ENCODE results near the gene CDK13.
"Not testable (repeated sequence)": the region's sequence is repeated elsewhere in the genome, so short reads cannot be mapped to it uniquely, and the experiment has no call there.

The CDK13 gene

DNA sequence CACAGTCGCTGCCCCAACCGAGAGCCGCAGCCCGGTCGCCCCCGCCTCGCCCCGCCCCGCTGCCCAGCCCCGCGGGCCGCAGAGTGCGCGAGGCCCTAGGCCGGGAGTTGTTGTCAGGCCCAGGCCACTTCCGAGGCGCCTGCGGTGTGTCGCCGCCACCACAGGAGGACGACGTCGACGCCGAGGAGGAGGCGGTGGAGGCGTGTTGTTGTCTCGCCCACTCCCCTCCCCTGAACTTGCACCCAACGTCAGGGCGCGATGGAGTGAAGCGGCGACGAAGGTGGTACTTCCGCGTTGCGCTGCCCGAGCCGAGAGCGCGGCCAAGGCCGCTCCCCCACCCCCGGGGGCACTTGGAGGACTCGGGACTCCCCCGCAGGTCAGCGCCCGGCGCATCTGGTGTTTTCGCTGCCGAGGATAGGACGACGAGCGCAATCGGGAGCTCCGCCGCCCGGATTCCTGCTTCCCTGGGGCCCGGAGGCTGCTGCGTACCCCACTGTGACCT, at the start of gene CDK13:
CDK13 (plus strand) TSS at position 286 of the 502 bp plus-strand sequence. CDS start 386 bp downstream, outside the sequence.
- Histone ChIP-seq H3K9me3 (ENCODE audit: control insufficient read depth, insufficient read depth, low read depth, low read length) (no peaks in the 10 kb centered on the region), H3K4me3 (ENCODE audit: low read depth, low read length) (peak within 1 kb of the TSS; percentile 73), H3K4me1 (ENCODE audit: control insufficient read depth, insufficient read depth, low read length) (0 out of 2 replicates have a peak, but pooled peaks cover 3% of the 10 kb centered on the region), H3K27ac (ENCODE audit: low read depth, low read length) (peak within 1 kb of the TSS; percentile 86), H3K27me3 (ENCODE audit: control insufficient read depth, insufficient read depth, low read length) (no peaks in the 10 kb centered on the region), H3K9ac (ENCODE audit: low read length) (peak within 1 kb of the TSS; percentile 84), H3K36me3 (ENCODE audit: control insufficient read depth, insufficient read depth, low read length) (no peaks in the 10 kb centered on the region)

DNA sequence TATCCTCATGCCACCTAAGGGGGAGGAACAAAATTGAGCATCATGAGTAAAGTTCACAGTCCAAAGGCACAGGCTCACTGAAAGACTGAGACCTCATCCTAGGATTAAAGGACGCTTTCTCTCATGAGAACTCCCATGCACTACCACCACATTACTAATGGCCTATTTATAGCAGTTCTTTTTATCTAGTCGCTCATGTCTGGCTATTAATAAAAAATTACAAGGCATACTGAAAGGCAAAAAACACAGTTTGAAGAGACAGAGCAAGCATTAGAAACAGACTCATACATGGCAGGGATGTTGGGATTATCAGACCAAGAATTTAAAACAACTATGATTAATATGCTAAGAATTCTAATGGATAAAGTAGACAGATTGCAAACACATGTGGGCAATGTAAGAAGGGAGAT, 46.0 kb upstream of the CDK13 start:
- no peaks in the 10 kb centered on the region for H3K9me3 ChIP-seq (ENCODE audit: control insufficient read depth, insufficient read depth, low read depth, low read length)
- H3K4me1 ChIP-seq (ENCODE audit: control insufficient read depth, insufficient read depth, low read length): no peaks in the 10 kb centered on the region
- H3K36me3 ChIP-seq (ENCODE audit: control insufficient read depth, insufficient read depth, low read length): no peaks in the 10 kb centered on the region
- H3K27ac ChIP-seq (ENCODE audit: low read depth, low read length): no peak overlapping the region
- no peak overlapping the region for H3K9ac ChIP-seq (ENCODE audit: low read length)
- H3K27me3 ChIP-seq (ENCODE audit: control insufficient read depth, insufficient read depth, low read length): no peaks in the 10 kb centered on the region
- no peak overlapping the region for H3K4me3 ChIP-seq (ENCODE audit: low read depth, low read length)

DNA sequence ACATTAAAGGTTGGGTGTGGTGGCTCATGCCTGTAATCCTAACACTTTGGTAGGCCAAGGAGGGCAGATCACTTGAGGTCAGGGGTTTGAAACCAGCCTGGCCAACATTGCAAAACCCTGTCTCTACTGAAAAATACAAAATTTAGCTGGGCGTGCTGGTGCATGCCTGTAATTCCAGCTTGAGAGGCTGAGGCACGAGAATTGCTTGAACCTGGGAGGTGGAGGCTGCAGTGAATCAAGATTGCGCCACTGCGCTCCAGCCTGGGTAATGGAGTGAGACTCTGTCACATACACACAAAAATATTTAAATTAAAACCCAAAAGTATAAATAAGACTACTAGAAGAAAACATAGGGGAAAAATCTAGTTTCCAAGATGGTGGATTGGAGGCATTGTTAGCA, 41.9 kb upstream of the CDK13 start:
- Histone ChIP-seq H3K27ac (ENCODE audit: low read depth, low read length) (no peak overlapping the region), H3K9me3 (ENCODE audit: control insufficient read depth, insufficient read depth, low read depth, low read length) (no peaks in the 10 kb centered on the region), H3K36me3 (ENCODE audit: control insufficient read depth, insufficient read depth, low read length) (no peaks in the 10 kb centered on the region), H3K9ac (ENCODE audit: low read length) (no peak overlapping the region), H3K4me3 (ENCODE audit: low read depth, low read length) (no peak overlapping the region), H3K4me1 (ENCODE audit: control insufficient read depth, insufficient read depth, low read length) (no peaks in the 10 kb centered on the region), H3K27me3 (ENCODE audit: control insufficient read depth, insufficient read depth, low read length) (no peaks in the 10 kb centered on the region)

DNA sequence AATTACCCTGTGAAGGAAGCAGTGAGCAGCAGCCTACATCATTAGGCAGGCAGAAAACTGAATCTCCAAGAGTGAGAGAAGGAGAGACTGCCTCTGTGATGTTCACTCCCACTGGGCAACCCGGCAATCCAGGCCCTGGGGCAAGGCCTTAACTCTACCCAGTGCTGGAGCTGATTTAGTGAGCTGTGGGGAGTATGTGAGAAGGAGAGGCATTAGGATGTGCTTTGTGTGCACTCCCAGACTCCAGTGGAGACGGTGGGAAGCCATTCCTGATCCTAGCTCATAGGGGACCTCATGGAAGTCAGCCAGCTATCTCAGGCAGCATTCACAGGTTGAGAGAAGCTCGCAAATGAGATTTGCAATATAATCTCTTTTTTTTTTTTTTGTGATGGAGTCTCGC, 41.1 kb upstream of the CDK13 start:
- no peaks in the 10 kb centered on the region for H3K9me3 ChIP-seq (ENCODE audit: control insufficient read depth, insufficient read depth, low read depth, low read length)
- H3K4me1 ChIP-seq (ENCODE audit: control insufficient read depth, insufficient read depth, low read length): no peaks in the 10 kb centered on the region
- no peak overlapping the region for H3K27ac ChIP-seq (ENCODE audit: low read depth, low read length)
- no peak overlapping the region for H3K4me3 ChIP-seq (ENCODE audit: low read depth, low read length)
- no peaks in the 10 kb centered on the region for H3K36me3 ChIP-seq (ENCODE audit: control insufficient read depth, insufficient read depth, low read length)
- no peaks in the 10 kb centered on the region for H3K27me3 ChIP-seq (ENCODE audit: control insufficient read depth, insufficient read depth, low read length)
- no peak overlapping the region for H3K9ac ChIP-seq (ENCODE audit: low read length)

DNA sequence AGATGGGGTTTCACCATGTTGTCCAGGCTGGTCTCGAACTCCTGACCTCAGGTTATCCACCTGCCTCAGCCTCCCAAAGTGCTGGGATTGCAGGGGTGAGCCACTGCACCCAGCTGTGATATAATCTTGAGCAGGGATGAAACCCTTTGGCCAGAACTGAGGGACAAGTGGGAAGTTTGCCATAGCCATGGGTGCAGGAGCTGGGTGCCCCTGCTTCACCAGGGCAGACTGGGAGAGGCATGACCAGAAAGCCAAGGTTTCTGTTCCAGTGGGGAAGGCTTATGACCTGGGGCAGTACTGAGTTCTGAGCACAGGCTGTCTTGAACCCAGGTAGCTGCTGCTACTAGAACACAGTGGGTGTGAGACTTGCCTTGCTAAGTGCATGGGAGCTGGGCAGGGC, 40.5 kb upstream of the CDK13 start:
- H3K27me3 ChIP-seq (ENCODE audit: control insufficient read depth, insufficient read depth, low read length): no peaks in the 10 kb centered on the region
- no peaks in the 10 kb centered on the region for H3K36me3 ChIP-seq (ENCODE audit: control insufficient read depth, insufficient read depth, low read length)
- H3K9me3 ChIP-seq (ENCODE audit: control insufficient read depth, insufficient read depth, low read depth, low read length): no peaks in the 10 kb centered on the region
- H3K9ac ChIP-seq (ENCODE audit: low read length): no peak overlapping the region
- no peaks in the 10 kb centered on the region for H3K4me1 ChIP-seq (ENCODE audit: control insufficient read depth, insufficient read depth, low read length)
- H3K4me3 ChIP-seq (ENCODE audit: low read depth, low read length): no peak overlapping the region
- H3K27ac ChIP-seq (ENCODE audit: low read depth, low read length): no peak overlapping the region

DNA sequence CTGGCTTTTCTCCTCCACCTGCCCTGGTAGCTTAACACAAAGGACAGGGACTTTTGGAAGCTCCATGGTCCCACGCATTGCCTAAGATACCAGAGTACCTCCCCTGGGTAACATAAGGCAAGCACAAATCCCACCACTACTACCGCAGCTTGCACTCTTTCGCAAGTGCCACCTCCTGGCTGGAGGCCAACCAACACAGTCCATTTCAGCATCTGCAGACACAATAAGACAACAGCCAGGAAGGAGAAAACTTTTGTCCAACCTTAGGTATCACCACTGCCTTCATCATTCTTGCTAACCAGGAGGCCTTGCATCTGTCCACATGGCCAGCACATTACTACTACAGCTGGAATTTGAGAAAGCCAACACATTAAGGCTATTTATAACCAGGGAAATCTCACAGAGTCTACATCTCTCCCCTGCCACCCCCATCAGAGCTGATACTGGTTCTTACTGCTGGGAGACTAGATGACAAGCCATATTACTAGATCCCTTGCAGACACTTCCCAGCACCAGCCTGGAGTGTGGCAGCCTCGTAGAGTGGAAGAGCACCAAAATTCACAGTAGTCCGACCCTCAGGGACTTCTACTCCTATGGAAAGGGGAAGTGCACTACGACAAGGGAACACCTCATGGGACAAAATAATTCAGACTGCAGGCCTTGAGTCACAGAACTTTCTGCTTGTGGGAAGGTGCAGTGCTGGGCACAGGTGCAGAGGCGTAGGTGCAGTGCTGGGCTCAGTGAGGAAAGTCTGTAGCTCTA, 39.8 kb upstream of the CDK13 start:
- Histone ChIP-seq H3K9me3 (ENCODE audit: control insufficient read depth, insufficient read depth, low read depth, low read length) (no peaks in the 10 kb centered on the region), H3K36me3 (ENCODE audit: control insufficient read depth, insufficient read depth, low read length) (no peaks in the 10 kb centered on the region), H3K9ac (ENCODE audit: low read length) (no peak overlapping the region), H3K27me3 (ENCODE audit: control insufficient read depth, insufficient read depth, low read length) (no peaks in the 10 kb centered on the region), H3K4me3 (ENCODE audit: low read depth, low read length) (no peak overlapping the region), H3K27ac (ENCODE audit: low read depth, low read length) (no peak overlapping the region), H3K4me1 (ENCODE audit: control insufficient read depth, insufficient read depth, low read length) (no peaks in the 10 kb centered on the region)

DNA sequence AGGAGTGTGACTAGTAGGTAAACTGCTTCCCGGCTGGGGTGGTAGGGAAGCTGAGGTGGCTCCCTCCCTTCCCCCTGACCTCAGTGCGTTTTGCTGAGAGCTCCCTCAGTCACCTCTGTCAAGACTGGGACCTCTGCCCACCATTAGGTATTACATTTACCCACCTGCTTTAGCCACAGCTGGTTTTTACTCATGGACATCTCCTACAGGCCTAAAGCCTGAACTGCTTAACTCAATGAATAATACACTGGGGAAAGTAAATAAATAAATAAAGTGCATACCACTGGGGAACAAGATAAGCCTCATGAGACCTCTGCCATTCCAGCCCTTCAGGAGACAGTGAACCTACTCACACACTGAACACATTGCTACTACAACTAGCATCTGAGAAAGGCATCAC, 38.9 kb upstream of the CDK13 start:
- Histone ChIP-seq H3K9ac (ENCODE audit: low read length) (no peak overlapping the region), H3K9me3 (ENCODE audit: control insufficient read depth, insufficient read depth, low read depth, low read length) (no peaks in the 10 kb centered on the region), H3K4me1 (ENCODE audit: control insufficient read depth, insufficient read depth, low read length) (no peaks in the 10 kb centered on the region), H3K27me3 (ENCODE audit: control insufficient read depth, insufficient read depth, low read length) (no peaks in the 10 kb centered on the region), H3K36me3 (ENCODE audit: control insufficient read depth, insufficient read depth, low read length) (no peaks in the 10 kb centered on the region), H3K4me3 (ENCODE audit: low read depth, low read length) (no peak overlapping the region), H3K27ac (ENCODE audit: low read depth, low read length) (no peak overlapping the region)

DNA sequence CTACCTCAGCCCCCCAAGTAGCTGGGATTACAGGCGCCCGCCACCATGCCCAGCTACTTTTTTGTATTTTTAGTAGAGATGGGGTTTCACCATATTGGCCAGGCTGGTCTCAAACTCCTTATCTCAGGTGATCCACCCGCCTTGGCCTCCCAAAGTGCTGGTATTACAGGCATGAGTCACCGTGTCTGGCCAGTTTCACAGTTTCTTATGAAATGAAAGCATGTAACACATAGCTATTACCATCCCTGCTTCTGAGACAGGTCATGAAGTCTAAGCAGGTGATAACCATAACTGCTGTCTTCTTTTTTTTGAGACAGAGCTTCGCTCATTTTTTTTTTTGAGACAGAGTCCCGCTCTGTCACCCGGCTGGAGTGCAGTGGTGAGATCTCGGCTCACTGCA, 34.2 kb upstream of the CDK13 start:
- H3K4me1 ChIP-seq (ENCODE audit: control insufficient read depth, insufficient read depth, low read length); H3K27ac ChIP-seq (ENCODE audit: low read depth, low read length): not testable (repeated sequence)

DNA sequence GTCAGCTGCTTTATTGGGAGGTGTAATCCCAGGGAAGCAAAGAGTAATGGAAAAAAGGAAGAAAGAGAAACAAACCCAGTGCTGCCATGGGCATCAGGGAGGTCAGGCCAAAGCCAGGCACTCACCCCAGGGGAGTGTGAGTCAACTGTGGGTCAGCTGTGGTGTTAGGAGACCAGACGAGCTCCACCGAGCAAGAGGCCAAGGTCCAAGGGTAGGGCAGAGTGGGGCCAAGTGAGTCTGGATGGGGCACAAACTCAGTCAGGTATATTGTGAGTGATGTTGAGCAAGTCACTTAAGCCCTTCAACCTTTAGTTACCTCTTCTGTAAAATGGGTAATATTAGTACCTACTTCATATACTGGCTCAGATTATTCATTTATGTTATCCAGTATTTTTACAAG, 30.4 kb upstream of the CDK13 start:
- H3K9ac ChIP-seq (ENCODE audit: low read length): no peak overlapping the region
- no peaks in the 10 kb centered on the region for H3K27me3 ChIP-seq (ENCODE audit: control insufficient read depth, insufficient read depth, low read length)
- no peaks in the 10 kb centered on the region for H3K36me3 ChIP-seq (ENCODE audit: control insufficient read depth, insufficient read depth, low read length)
- no peaks in the 10 kb centered on the region for H3K4me1 ChIP-seq (ENCODE audit: control insufficient read depth, insufficient read depth, low read length)
- no peak overlapping the region for H3K27ac ChIP-seq (ENCODE audit: low read depth, low read length)
- no peak overlapping the region for H3K4me3 ChIP-seq (ENCODE audit: low read depth, low read length)
- H3K9me3 ChIP-seq (ENCODE audit: control insufficient read depth, insufficient read depth, low read depth, low read length): no peaks in the 10 kb centered on the region

More for the DNA sequence above, 34.2 kb upstream of the CDK13 start:
- H3K9ac ChIP-seq (ENCODE audit: low read length); H3K36me3 ChIP-seq (ENCODE audit: control insufficient read depth, insufficient read depth, low read length); H3K9me3 ChIP-seq (ENCODE audit: control insufficient read depth, insufficient read depth, low read depth, low read length); H3K4me3 ChIP-seq (ENCODE audit: low read depth, low read length); H3K27me3 ChIP-seq (ENCODE audit: control insufficient read depth, insufficient read depth, low read length): not testable (repeated sequence)

DNA sequence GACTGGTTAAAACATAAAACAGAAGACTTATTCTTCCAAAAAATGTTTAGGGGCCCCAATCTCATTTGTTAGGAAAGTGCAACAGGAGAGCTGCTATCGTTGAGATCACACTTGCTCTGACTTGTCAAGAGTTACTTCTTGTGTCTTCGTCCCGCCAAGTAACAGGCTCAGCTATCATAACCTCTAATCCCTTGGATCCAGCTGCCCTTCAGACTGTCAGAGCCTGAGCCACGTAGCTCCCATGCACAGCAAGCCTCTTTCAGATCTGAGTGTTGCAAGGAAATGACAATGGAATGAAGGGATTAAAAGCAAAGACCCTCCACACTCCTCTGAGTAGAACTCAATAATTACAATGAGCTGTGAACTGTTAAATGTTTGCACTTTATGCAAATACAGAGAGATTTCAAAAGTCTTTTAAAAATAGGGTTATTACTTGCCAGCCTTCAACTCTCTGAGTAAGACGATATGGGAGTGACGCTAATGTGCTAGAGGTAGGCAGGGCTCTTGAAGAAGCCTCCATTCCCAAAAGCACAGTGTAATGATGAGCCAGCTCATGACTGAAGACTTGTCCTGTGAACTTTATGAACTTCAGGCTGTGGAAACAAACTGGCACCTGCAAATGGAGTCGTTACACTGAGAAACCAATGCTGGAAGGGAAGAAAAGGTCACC, 28.4 kb upstream of the CDK13 start:
- no peaks in the 10 kb centered on the region for H3K9me3 ChIP-seq (ENCODE audit: control insufficient read depth, insufficient read depth, low read depth, low read length)
- no peaks in the 10 kb centered on the region for H3K36me3 ChIP-seq (ENCODE audit: control insufficient read depth, insufficient read depth, low read length)
- H3K9ac ChIP-seq (ENCODE audit: low read length): no peak overlapping the region
- no peaks in the 10 kb centered on the region for H3K27me3 ChIP-seq (ENCODE audit: control insufficient read depth, insufficient read depth, low read length)
- H3K27ac ChIP-seq (ENCODE audit: low read depth, low read length): no peak overlapping the region
- no peaks in the 10 kb centered on the region for H3K4me1 ChIP-seq (ENCODE audit: control insufficient read depth, insufficient read depth, low read length)
- H3K4me3 ChIP-seq (ENCODE audit: low read depth, low read length): no peak overlapping the region

DNA sequence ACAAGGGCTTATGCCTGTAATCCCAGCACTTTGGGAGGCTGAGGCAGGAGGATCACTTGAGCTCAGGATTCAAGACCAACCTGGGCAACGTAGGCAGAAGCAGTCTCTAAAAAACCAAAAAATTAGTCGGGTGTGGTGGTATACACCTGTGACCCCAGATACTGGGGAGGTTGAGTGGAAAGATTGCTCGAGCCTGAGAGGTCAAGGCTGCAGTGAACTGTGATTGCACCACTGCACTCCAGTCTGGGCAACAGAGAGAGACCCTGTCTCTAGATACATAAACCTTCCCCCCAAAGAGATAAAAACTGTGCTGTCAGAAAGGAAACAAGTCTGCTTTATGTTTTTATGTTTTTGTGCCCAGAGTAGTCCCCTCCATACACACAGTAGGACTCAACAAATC, 27.5 kb upstream of the CDK13 start:
- Histone ChIP-seq H3K27ac (ENCODE audit: low read depth, low read length) (no peak overlapping the region), H3K9ac (ENCODE audit: low read length) (no peak overlapping the region), H3K36me3 (ENCODE audit: control insufficient read depth, insufficient read depth, low read length) (no peaks in the 10 kb centered on the region), H3K4me3 (ENCODE audit: low read depth, low read length) (no peak overlapping the region), H3K9me3 (ENCODE audit: control insufficient read depth, insufficient read depth, low read depth, low read length) (no peaks in the 10 kb centered on the region), H3K27me3 (ENCODE audit: control insufficient read depth, insufficient read depth, low read length) (no peaks in the 10 kb centered on the region), H3K4me1 (ENCODE audit: control insufficient read depth, insufficient read depth, low read length) (no peaks in the 10 kb centered on the region)
